Tibial nerve (tissue), 3 donors: ENCODE results near the gene MORN1.

Experiments
- CTCF ChIP-seq, 5 experiments: fragments of 200-600 bp in 3 of 5; fragments of 450-650 bp in 2 of 5; sonication (generic) in 3 of 5; IDR thresholded peaks; one replicate each; pipeline ENCODE4 v1.5.1; 2016 to 2019; ENCODE audit warnings: antibody characterized with exemption in 5 of 5, mild to moderate bottlenecking in 3 of 5, moderate library complexity in 2 of 5
- POLR2A ChIP-seq, 2 donors: fragments of 450-650 bp; IDR thresholded peaks; one replicate each; pipeline ENCODE4 v1.6.1; 2017; ENCODE audit warnings: antibody characterized with exemption in 2 of 2, mild to moderate bottlenecking in 2 of 2, moderate library complexity in 2 of 2

GRCh38 chr1:2393471-2393877, 2.1 kb upstream of the MORN1 start:
- no peak for TF ChIP-seq CTCF (IDR thresholded peaks at IDR 0.05)
- TF ChIP-seq POLR2A (IDR thresholded peaks at IDR 0.05) = no peak
